GM12865 (cell line): ENCODE results near the gene MYCBPAP.

Experiments
- DNase-seq: peaks from one replicate; pipeline ENCODE4 v3.0.0; 2010; ENCODE audit warnings: low read depth
- H3K4me3 ChIP-seq: 2 replicates; pipeline ENCODE4 v1.5.1; 2011; ENCODE audit warnings: mild to moderate bottlenecking, low read depth, low read length, control low read depth
- TF ChIP-seq, protein P1 (sequence below): IDR thresholded peaks from 2 replicates; pipeline ENCODE4 v1.5.1; 2011; ENCODE audit warnings: low read length, control low read depth, low read depth, inconsistent platforms; ENCODE audit not compliant: insufficient read depth; ENCODE audit errors: missing control alignments

MYCBPAP gene

DNA sequence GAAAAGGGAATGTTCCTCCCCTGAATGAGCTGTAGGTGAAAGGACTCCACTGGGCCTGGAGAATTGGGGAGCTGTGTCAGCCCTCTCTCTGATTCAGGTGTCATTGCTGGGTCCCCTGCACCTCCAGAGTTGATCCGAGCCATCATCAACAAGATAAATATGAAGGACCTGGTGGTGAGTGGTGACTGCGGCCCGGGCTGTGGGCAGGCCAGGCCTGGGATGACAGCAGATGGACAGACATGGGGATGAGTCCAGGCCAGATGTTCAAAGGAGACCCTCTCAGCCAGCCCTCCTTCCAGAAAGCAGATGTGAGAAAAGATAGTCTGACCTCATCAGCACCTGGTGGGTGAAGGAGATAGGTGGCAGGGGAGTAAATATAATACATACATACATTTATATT is 44.1 kb upstream of the MYCBPAP start:
- TF ChIP-seq, protein P1, sequence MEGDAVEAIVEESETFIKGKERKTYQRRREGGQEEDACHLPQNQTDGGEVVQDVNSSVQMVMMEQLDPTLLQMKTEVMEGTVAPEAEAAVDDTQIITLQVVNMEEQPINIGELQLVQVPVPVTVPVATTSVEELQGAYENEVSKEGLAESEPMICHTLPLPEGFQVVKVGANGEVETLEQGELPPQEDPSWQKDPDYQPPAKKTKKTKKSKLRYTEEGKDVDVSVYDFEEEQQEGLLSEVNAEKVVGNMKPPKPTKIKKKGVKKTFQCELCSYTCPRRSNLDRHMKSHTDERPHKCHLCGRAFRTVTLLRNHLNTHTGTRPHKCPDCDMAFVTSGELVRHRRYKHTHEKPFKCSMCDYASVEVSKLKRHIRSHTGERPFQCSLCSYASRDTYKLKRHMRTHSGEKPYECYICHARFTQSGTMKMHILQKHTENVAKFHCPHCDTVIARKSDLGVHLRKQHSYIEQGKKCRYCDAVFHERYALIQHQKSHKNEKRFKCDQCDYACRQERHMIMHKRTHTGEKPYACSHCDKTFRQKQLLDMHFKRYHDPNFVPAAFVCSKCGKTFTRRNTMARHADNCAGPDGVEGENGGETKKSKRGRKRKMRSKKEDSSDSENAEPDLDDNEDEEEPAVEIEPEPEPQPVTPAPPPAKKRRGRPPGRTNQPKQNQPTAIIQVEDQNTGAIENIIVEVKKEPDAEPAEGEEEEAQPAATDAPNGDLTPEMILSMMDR: no peak
- no peak for DNase-seq
- H3K4me3 ChIP-seq: no peak overlapping the region

DNA sequence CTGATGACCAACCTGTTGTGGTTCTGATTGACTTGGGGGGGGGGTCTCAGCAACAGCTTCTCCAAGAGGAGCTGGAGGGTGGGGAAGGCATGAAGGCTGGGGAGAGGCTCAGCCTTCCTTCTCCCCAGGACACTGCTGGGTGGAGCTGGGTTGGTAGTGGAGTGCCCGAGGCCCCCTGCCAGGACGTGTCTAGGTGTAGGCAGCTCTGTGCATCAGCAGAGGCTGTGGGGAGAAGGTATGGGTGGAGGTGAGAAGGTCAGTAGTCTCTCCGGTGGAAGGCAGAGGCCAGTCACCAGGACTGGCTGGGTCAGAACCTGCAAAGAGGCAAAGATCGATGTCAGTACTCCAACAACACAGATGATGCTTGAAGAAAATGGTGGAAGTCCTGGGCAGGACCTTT is 43.5 kb upstream of the MYCBPAP start:
- TF ChIP-seq, protein P1: no peak
- no peak overlapping the region for H3K4me3 ChIP-seq
- no peak for DNase-seq

DNA sequence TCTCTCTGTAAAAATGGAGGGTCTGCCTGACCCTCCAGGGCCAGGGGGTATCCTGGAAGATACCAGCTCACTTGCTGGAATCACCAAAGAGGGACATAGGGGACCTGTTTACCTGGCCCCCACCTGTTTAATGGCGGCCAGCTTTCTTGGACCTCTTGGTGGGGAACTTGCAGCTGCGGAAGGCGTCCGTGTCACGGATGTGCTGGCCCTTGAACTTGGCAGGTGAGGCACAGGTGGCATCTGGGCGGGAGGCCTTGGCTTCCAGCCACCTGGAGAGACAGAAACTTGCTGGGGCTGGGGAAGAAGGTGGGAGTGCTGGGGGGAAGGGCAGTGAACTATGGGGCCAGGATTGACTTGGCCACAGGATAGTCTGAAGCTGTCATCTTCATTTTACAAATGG is 43.1 kb upstream of the MYCBPAP start:
- H3K4me3 ChIP-seq: no peak overlapping the region
- TF ChIP-seq, protein P1: no peak
- no peak for DNase-seq

DNA sequence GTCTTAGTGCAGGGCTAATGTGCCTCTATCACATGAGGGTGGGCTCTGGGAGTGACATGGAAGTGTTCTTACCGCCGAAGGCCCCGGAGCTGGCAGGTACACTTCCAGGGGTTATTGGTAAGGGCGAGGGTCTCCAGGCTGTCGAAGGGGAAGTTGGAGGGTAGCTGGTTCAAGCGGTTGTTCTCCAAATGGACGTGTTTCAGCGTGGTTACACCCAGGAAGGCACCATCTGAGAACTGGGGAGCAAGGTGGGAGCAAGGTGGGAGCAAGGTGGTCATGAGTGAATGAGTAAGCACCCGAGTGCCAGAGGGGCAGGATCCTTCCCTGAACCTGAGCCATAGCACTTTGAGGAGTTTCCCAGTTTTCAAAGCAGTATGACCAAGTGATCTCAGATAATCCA is 42.6 kb upstream of the MYCBPAP start:
- TF ChIP-seq, protein P1: no peak
- H3K4me3 ChIP-seq: no peak overlapping the region
- no peak for DNase-seq

DNA sequence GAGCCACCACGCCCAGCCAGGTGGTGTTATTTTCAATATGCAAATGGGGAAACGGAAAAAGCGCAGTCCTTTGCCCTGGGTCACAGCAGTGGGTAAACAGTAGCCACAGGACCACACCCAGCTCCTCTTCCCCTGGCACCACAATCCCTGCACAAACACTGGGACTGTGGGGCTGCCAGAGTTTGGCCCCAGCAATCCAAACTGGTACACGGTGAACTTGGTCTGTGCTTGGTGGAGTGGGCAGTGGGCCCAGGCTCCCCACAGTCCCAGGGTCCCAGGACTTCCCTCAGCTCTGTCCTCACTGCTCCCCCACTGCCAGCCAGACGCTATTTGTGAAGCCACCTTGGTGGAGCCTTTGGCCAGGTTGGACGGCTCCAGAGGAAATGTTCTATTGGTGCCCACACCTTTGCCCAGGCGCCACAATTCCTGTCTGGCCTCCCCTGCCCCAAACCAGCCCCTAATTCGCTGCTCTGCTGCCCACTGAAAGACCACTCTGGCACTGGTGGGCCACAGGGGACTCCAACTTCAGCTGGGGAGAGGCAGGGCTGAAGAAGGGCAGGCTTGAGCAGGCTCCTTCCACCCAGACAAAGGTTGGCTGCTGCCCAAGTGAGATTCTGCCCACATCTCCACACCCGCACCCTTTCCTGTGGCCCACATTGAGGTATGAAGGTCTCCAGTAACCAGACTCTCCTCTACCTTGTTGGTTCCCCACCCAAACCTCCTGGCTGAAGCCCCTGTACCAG is 41.7 kb upstream of the MYCBPAP start:
- DNase-seq: peak; percentile 63
- H3K4me3 ChIP-seq: no peak overlapping the region
- TF ChIP-seq, protein P1: no peak

DNA sequence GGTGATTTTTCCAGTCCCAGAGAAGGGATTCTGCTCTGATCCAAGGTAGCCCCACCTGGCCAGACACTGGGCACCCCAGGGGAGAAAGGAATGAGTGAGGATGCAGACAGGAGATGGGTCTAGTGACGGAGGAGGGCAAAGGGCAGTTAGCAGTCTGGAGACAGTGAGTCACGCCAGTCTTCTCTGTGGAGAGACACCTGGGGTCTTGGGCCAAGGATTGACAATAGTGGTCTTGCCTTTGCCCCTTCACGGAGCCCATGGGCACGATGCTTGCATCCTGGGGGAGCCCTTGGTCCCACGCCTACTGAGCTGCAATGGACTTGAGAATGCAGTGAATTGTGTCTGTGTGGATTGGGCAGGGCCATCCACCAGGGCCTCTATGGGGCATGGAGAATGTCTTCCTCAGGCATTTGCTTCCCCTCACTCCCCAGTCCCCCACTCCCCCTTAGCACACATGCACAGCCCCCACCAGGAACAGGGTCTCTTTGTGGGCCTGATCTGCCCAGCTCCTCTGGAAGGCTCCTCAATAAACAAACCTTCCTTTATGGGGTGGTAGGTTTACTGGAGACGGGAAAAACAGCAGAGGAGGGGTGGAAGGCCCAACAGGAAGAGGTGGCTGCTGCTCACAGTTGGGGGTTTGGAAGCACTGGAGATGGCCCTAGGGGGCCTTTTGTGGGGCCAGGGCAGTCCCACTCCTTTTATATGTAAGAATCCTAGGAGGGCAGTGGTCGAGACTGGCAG is 41.0 kb upstream of the MYCBPAP start:
- DNase-seq: no peak
- TF ChIP-seq, protein P1: no peak

DNA sequence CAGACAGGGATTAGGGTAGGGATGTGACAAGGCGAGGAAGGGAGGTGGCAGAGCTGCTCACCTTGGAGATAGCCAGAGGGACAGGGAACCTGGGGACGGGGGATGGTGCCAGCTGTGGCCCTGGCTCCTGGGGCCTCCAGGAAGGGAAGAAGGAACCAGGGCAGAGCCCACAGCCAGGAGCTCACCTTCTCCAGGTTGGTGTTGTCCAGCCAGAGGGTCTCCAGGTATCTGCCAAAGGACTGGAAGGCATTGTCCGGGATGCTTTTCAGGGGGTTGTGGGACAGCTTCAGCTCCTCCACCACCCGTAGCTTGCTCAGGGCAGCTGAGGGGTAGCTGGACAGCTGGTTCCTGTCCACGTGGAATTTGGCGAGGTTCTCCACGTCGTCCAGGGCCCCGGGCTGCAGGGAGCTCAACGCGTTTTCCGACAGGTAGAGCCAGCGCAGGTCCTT is 40.4 kb upstream of the MYCBPAP start:
- H3K4me3 ChIP-seq: no peak overlapping the region
- no peak for DNase-seq
- TF ChIP-seq, protein P1: no peak

More for the DNA sequence above, 41.0 kb upstream of the MYCBPAP start:
- H3K4me3 ChIP-seq: no peak overlapping the region
